Neural crest cell (in vitro differentiated cells): Measurements from ENCODE around the gene PEX1. TPM values are rescaled to one million over a fixed set of nuclear protein-coding genes. Genes with fewer than 3 reads are reported as not detected.

ENCODE experiments used
- DNase-seq: peaks from one replicate; pipeline ENCODE4 v3.0.0; 2021; ENCODE audit warnings: low read depth, mixed read lengths, low spot score
- H3K27ac Mint-ChIP-seq: one replicate; pipeline ENCODE4 v1.8.0; 2021; ENCODE audit warnings: mild to moderate bottlenecking, mixed read lengths; ENCODE audit not compliant: unreplicated experiment
- H3K27me3 Mint-ChIP-seq: 2 replicates; pipeline ENCODE4 v1.8.0; 2021; ENCODE audit warnings: low read depth, mild to moderate bottlenecking, mixed read lengths
- H3K36me3 Mint-ChIP-seq: 2 replicates; pipeline ENCODE4 v1.8.0; 2021; ENCODE audit warnings: low read depth, mild to moderate bottlenecking, mixed read lengths
- H3K4me1 Mint-ChIP-seq: 2 replicates; pipeline ENCODE4 v1.8.0; 2021; ENCODE audit warnings: mixed read lengths
- H3K4me3 Mint-ChIP-seq: one replicate; pipeline ENCODE4 v1.8.0; 2021; ENCODE audit warnings: mild to moderate bottlenecking, mixed read lengths
- H3K9me3 Mint-ChIP-seq: 2 replicates; pipeline ENCODE4 v1.8.0; 2021; ENCODE audit warnings: mixed read lengths
- total RNA-seq: library from RNA; stranded (reverse); gene quantifications from 2 replicates; pipeline ENCODE4 v1.2.1, GENCODE V29; 2021
- TF ChIP-seq, protein P1 (sequence below): fragments of 200-600 bp; sonication (generic); conservative IDR thresholded peaks from 2 replicates; pipeline ENCODE4 v1.5.0; 2021; ENCODE audit warnings: antibody characterized with exemption, mild to moderate bottlenecking

Gene PEX1
- total RNA-seq, 1 donor from 2014 or later = 24.8 TPM

DNA sequence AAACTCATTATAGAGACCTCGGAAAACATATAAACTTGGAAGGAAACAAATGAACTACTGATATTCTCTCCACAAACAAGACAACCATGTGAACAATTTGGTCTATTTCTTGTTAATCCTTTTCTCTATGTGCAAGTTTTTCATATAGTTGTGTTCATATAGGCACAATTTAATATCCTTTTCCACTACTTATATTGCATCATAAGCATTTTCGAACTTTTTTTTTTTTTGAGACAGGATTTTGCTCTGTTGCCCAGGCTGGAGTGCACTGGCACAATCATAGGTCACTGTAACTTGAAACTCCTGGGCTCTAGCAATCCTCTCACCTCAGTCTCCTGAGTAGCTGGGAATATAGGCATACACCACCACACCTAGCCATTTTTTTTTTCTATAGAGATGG, 5.2 kb downstream of the PEX1 start:
- TF ChIP-seq, protein P1, sequence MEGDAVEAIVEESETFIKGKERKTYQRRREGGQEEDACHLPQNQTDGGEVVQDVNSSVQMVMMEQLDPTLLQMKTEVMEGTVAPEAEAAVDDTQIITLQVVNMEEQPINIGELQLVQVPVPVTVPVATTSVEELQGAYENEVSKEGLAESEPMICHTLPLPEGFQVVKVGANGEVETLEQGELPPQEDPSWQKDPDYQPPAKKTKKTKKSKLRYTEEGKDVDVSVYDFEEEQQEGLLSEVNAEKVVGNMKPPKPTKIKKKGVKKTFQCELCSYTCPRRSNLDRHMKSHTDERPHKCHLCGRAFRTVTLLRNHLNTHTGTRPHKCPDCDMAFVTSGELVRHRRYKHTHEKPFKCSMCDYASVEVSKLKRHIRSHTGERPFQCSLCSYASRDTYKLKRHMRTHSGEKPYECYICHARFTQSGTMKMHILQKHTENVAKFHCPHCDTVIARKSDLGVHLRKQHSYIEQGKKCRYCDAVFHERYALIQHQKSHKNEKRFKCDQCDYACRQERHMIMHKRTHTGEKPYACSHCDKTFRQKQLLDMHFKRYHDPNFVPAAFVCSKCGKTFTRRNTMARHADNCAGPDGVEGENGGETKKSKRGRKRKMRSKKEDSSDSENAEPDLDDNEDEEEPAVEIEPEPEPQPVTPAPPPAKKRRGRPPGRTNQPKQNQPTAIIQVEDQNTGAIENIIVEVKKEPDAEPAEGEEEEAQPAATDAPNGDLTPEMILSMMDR = no peak
- Mint-ChIP-seq H3K27ac (no peak overlapping the region), H3K4me1 (peaks cover 14% of the 10 kb centered on the region), H3K9me3 (no peaks in the 10 kb centered on the region), H3K4me3 (no peak overlapping the region), H3K27me3 (no peaks in the 10 kb centered on the region), H3K36me3 (no peaks in the 10 kb centered on the region)
- DNase-seq = no peak

- Mint-ChIP-seq H3K27ac (no peak overlapping the region), H3K9me3 (no peaks in the 10 kb centered on the region), H3K27me3 (no peaks in the 10 kb centered on the region), H3K4me3 (no peak overlapping the region), H3K4me1 (no peaks in the 10 kb centered on the region), H3K36me3 (peaks cover 3% of the 10 kb centered on the region)
- TF ChIP-seq, protein P1 = no peak
- DNase-seq = no peak
Observed at GRCh38 chr7:92520024-92520423, 8.3 kb downstream of the PEX1 start.

DNA sequence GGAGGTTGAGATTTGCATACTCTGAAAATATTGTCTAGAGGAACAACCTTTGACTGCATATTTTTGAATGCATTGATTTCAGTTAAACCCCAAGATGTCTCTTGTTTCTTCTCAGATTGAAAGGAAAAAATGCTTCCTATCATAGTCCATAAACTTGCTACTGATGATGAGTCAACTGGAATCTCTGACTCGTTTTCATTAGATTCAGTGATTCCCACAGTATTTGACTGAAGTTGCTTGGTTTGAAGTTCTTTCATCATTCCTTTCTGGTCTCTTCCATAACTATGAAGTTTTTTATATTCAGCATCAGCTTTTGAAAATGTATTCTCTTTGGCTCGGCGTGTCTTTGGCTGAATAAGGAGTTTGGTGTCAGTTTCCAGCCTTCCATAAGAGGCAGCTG, 10.7 kb downstream of the PEX1 start:
- Mint-ChIP-seq H3K27ac (no peak overlapping the region), H3K27me3 (no peaks in the 10 kb centered on the region), H3K36me3 (peaks cover 8% of the 10 kb centered on the region), H3K9me3 (no peaks in the 10 kb centered on the region), H3K4me3 (no peak overlapping the region), H3K4me1 (no peaks in the 10 kb centered on the region)
- TF ChIP-seq, protein P1 = no peak
- DNase-seq = no peak

DNA sequence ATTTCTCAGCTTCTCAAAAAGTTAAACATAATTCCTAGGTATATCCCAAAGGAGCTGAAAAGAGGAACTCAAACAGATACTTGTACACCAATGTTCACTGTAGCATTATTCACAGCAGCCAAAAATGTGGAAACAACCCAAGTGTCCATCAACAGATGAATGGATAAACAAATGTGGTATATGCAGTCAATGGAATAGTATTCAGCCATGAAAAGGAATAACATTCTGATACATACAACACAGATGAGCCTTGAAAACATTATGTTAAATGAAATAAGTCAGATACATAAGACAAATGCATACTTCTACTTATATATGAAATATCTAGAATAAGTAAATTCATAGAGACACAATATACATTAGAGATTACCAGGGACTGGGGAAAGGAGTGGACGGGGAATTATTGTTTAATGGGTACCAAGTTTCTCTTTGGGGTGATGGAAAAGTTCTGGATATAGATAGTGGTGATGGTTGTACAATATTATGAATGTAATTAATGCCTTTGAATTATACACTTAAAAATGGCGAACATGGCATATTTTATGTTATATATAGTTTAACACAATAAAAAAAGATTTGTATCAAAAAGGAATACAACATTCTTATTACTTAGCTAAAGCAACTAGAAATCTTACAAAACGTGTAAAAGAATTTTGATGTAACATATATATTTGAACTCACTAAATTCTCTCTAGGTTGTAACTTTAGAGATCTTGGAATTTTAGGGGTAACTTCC, 15.0 kb downstream of the PEX1 start:
- no peak for DNase-seq
- Mint-ChIP-seq H3K9me3 (no peaks in the 10 kb centered on the region), H3K4me1 (no peaks in the 10 kb centered on the region), H3K27me3 (no peaks in the 10 kb centered on the region), H3K4me3 (no peak overlapping the region), H3K27ac (no peak overlapping the region), H3K36me3 (peaks cover 8% of the 10 kb centered on the region)
- TF ChIP-seq, protein P1 = no peak

GRCh38 chr7:92508946-92509345, 19.4 kb downstream of the PEX1 start:
- TF ChIP-seq, protein P1 = no peak
- Mint-ChIP-seq H3K4me3 (no peak overlapping the region), H3K27ac (no peak overlapping the region), H3K9me3 (no peaks in the 10 kb centered on the region), H3K4me1 (no peaks in the 10 kb centered on the region), H3K27me3 (no peaks in the 10 kb centered on the region), H3K36me3 (peaks cover 5% of the 10 kb centered on the region)
- DNase-seq = no peak
